ENCODE measurements around the gene FRMPD4.
"Not testable (repeated sequence)": the region's sequence is repeated elsewhere in the genome, so short reads cannot be mapped to it uniquely, and the experiment has no call there.

FRMPD4 gene

DNA sequence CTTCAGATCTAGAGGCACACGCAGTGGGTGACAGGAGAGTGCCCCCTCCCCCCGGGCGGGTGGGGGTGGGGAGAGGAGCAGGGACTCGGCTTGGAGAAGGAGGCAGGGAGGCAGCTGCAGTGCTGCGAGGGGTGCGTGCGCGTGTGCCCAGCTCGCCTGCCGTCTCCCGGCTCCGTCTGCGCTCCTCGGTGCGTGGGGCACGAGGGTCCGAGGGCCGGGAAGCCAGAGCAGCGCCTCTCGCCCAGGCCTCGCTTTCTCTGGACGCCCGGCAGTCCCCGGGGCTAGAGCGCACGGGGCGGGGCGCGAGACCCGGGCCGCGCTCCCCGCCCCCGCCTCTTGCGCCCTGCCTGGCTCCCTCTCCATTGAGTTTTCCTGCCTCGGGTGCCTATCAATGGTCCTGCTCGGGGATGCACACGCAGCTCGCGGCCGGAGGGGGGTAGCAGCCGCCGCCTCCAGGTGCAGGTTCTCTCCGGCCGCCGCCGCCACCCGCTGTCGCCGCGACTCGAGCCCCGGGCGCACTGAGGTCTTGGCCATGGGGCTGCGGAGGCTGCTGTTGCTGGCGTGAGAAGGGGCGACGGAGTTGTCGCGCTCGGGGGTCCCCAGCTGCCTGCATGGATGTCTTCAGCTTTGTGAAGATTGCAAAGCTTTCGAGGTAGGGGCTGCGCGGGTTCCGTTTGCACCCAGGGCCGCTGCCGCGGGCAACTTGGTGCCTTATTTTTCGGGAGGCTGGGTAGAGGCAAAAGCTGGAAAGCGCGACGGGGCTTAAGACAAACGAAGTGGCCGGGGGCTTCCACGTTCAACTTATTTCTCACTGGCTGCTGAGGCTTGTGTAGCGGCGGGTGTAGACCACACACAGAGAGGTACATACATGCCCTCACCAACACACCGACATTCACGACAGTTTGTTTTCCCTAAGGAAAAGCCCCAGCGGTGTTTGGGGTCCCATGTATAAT lies at the start of gene FRMPD4:
TSS of gene FRMPD4 (plus strand) at position 113 of the 953 bp plus-strand sequence. CDS start at position 612, 499 bp downstream.
- DNase-seq: peak; percentile 76

DNA sequence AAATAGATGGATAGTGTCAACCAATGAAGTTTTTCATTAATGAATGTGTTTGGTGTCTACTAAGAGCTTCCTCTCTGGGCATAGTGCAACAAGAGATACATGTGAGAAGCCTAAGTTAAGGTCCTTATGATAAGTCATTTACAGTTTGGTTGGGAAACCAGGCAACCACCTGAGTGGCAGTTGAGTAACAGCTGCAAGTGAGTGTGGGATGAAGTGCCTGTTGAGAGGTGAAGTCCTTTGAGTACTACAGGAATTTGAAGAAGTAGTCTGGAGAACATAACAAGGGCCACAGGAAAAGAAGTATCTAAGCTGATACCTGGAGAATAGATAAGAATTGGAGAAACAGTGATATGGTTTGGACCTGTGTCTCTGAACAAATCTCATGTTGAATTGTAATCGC lies 48.5 kb upstream of the FRMPD4 start:
- no peak for DNase-seq

DNA sequence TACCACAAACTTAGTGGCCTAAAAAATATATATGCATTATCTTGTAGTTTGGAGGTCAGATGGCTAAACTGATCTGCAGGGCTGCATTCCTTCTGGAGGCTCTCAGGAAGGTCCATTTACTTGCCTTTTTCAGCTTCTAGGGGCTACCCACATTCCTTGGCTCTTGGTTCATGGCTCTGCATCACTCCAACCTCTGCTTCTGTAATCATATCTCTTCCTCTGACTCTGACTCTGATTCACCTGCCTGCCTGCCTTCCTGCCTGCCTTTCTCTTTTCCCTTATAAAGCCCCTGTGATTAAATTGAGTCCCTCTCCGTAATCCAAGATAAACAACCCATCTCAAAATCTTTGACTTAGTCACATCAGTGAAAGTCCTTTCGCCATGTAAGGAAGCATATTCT lies 25.0 kb upstream of the FRMPD4 start:
- no peak for DNase-seq

DNA sequence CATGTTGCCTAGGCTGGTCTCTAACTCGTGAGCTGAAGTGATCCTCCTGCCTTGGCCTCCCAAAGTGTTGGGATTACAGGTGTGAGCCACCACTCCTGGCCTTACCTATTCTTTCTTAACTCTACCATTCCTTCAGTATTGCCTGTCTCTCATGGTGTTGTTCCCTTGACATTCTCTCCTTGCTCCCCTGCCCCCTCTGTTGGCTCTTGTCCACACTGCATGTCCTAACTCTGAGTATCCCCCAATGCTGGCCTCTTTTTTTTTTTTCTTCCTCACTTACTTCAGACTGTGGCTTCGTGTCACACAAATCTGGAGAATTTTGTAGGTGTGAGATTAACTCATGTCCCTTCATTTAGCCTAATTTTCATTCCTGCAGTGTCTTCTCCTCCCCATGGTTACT lies 22.9 kb upstream of the FRMPD4 start:
- DNase-seq: no peak

DNA sequence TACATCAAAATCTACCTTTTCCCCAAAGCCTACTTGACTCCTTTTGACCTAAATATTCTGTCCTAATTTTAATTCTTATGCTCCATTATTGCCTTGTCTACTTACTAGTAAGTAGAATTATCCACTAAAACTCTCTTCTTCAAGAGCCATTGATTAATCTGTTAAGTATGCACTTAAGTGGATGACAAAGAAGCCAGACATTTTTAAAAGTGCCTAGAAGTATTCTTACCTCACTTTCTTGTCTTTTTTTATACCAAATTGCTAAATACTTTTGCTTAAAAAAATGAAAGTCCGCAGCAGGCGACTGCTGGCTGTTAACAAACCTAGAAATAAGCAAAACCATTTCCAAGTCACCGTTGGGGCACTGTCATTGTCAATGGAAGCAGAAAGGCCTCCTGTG lies 20.1 kb upstream of the FRMPD4 start:
- no peak for DNase-seq

DNA sequence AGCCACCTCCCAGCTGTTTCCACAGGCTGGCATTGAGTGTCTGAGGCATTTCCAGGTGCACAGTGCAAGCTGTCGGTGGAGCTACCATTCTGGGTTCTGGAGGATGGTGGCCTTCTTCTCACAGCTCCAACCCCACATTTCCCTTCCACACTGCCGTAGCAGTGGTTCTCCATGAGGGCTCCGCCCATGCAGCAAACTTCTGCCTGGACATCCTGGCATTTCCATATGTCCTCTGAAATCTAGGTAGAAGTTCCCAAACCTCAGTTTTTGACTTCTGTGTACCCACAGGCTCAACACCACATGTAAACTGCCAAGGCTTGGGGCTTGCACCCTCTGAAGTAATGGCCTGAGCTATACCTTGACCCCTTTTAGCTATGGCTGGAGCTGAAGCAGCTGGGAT lies 10.3 kb upstream of the FRMPD4 start:
- no peak for DNase-seq

DNA sequence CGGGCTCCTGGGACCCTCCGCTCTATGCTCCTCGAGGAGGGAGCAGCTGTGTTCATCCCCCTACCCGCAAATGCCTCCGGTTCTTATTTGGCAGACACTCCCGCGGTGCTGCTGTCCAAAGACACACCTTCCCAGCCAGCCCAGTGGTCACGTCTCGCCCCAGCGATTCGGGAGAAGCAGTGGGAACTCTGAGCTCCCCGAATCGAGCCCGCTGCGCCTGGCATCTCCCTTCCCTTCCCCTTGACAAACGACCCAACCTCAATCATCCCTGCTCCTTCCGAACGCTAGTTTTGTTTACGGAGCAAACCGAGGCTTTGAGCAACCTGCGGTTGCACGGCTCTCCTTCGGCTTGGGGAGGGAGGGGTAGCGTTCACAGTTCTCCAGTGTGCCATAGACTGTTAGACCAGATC lies 317 bp upstream of the FRMPD4 start:
- DNase-seq: no peak

DNA sequence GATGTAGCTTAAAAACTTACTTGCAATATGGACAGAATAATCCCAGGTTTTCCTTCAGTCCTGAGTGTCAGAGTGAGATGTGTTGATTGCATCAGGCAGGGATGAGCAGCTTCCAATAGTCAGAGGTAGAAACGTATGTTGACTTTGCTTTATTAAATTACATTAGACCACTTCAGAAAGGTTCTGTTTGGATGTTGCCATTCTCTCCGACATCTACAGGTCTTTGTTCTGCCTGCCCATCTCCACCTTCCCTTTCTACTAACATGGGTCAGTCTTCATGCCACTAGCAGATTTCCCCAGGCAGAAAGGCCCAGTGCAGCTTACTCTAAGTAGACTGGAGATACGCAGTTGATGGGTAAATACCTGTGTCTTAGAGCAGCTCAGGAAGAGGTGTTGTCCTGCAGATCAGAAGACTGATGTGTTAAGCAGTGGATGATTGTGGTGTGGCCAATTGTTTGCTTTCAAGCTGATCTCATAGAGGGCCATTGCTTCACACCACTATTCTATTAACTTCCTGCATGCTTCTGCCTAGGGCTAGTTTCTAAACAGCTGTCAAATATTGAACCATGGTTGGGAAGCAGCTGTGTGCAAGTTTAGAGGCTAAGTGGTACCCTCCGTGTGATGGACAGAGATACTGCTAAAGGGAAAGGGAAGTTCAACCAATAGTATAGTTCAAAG lies 1.8 kb downstream of the FRMPD4 start:
- DNase-seq: no peak

DNA sequence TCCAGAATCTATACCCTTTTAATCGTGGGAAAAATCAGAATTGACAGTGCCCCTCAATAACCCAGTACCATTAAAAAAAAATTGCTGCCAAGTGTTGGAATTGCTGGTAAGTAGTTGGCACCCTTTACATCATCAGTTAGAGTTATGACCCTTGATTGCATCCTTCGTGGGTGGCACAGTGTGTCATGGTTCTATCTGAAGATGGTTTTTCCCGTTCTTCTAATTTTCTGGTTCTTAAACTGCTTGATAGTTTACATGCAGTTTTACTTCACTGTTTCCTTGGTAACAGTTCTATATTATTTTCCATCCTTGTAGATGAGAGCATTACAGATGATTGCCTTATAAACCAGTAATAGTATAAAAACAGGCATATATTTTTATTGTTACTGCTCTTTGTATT lies 3.2 kb downstream of the FRMPD4 start:
- no peak for DNase-seq

DNA sequence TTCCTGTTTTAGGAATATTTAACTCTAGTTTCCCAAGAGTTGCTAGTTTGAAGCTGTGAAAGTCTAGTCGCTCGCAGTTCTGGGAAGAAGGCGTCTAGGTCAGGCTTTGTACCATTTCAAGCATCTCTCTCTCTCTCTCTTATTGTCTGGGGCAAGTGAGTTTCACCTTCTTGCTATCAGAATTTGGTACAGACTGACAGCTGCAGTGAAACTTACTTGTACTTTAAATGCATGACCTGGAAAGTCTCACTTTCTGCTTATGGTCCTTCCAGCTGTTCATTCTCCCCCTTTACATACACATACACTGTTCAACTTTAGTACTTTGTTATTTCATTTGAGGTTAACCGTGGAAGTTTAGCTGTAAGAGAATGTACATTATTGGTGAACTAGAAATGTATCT lies 4.4 kb downstream of the FRMPD4 start:
- no peak for DNase-seq

DNA sequence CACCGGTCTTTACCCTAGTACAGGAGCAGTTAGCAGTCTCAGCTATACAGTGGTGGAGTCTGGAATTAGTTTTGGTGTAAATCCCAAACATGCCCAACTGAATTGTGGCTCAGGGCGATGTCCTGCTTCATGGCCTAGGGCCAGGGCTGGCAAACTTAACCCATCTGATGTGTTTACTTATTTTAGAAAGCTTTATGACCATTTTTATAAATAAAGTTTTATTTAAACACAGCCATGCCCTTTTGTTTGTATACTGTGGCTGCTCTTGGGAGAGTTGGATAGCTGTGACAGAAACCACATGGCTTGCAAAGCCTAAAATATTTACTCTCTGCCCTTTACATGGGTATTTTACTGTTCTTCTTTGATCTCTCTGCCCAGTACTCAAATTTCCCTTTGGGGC lies 7.1 kb downstream of the FRMPD4 start:
- no peak for DNase-seq

DNA sequence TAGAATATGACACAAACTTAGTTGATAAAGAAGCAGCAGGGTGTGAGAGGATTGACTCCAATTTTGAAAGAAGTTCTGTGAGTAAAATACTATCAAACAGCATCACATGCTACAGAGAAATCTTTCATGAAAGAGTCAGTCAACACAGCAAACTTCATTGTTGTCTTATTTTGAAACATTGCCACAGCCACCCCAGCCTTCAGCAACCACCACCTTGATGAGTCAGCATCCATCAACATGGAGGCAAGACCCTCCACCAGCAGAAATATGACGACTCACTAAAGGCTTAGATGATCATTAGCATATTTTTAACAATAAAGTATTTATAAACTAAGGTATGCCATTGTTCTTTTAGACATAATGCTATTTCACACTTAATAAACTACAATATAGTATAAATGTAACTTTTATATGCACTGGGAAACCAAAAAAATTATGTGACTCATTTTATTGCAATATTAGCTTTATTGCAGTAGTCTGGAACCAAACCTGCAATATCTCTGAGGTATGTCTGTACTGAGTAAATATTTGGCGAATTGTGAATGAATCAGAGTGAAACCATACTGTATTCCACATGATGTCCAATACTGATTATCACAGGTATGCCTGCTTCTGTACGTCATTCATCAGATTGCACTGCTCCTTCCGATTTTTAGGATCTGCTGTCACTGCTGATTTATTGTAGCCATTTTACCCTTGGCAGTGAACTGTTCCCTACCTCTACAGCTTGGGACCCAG lies 11.6 kb downstream of the FRMPD4 start:
- no peak for DNase-seq

DNA sequence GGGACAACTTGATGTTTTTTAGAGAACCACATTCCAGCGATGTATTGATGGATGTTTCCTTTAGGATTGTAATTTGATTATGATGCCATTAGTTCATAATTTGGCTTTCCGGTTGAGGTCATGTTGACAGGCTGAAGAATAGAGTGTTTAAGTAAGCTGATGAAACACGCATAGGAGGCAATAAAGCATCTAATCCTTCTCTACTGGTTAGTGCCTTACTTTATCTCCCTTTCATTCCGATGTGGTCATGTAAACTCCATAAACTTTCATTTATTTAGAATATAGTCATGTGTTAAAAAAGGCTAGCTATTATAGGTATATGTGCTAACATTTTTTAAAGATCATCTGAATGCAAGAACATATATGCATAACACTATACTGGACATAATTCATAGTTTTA lies 15.0 kb downstream of the FRMPD4 start:
- no peak for DNase-seq

DNA sequence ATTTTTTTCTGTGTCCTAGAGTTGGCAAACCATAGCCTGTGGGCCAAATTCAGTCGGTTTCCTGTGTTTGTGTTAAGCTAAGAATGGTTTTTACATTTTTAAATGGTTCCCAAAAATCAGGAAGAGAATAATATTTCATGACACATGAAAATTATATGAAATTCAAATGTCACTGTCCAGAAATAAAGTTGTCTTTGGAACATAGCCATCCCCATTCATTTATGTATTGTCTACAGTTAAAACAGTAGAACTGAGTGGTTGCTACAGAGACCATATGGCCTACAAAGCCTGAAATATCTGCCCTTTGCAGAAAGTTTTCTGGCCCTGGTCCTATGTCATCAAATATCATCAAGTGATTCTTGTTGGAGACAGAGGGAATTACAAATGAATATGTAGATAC lies 15.5 kb downstream of the FRMPD4 start:
- DNase-seq: no peak

DNA sequence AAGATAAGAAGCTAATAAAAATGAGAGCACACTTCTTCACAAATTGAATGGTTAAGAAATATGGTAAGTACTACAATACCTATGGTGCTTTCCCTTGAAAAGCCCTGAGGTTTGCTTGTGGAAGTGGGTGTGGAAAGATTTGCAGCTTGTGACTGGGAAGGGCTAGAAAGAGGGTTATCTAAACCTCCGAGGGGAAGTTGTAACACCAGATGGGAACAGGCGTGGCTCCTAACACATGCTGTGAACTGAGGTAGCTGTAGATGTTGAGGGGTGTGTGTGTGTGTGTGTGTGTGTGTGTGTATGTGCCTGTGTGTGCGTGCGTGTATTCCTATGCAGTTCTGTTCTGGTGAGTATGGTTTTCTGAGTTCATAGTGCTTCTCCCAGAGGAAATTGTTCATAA lies 21.5 kb downstream of the FRMPD4 start:
- no peak for DNase-seq

DNA sequence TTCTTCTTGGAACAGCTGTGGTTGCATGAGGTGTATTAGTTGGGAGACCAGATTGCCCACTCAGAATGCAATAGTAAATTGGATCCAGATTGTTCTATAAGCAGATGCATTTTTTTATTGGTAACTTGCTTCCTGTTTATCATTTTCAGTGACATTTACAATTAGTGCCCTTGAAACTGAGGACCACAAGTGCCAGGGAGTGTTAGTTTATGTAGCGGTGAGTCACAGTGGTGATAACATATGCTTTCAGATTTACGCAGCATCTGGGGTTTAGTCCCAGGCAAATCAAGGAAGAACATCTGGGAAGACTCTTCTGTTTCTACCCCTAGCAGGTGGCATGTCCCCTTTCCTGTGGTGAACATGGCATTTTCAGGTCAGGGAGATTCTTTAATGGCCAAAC lies 24.1 kb downstream of the FRMPD4 start:
- DNase-seq: no peak

DNA sequence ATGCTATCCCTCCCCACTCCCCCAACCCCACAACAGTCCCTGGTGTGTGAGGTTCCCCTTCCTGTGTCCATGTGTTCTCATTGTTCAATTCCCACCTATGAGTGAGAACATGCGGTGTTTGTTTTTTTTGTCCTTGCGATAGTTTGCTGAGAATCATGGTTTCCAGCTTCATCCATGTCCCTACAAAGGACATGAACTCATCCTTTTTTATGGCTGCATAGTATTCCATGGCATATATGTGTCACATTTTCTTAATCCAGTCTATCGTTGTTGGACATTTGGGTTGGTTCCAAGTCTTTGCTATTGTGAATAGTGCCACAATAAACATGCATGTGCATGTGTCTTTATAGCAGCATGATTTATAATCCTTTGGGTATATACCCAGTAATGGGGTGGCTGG lies 25.9 kb downstream of the FRMPD4 start:
- not testable (repeated sequence) for DNase-seq

DNA sequence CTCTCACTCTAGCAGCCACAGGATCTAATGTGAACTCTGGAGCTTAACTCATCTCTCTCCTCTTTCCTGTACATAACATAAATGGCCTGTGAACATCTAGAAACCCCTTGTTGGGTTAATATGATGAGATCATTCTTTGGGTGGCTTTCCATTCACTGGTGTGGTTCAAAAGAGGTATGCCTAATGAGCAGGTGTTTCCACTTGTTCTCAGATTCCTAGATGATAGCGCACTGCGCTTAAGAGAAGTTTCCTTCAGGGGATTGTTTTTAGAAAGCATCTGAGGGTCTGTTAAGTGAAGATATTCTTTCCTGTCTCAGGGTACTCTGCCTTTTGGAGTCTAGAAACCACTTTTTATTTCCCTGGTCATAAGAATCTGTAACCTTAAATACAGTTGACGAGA lies 32.5 kb downstream of the FRMPD4 start:
- no peak for DNase-seq

DNA sequence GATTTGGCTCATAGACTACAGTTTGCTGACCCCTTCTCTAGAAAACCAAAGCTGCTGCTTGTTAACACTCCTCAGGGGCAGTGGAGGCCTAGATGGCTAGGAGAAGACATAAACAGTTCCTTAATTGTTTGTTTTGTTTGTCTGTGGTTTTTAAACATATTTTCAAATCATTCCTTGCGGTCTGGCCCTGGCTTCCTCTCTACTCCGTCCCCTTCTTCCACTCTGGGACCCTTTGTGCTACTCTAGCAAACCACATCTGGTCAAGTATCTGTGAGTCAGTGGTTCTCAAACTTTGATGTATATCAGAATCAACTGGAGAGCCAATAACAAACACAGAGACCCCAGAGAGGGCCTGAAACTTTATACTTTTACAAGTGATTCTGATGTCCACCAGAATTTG lies 36.1 kb downstream of the FRMPD4 start:
- no peak for DNase-seq

DNA sequence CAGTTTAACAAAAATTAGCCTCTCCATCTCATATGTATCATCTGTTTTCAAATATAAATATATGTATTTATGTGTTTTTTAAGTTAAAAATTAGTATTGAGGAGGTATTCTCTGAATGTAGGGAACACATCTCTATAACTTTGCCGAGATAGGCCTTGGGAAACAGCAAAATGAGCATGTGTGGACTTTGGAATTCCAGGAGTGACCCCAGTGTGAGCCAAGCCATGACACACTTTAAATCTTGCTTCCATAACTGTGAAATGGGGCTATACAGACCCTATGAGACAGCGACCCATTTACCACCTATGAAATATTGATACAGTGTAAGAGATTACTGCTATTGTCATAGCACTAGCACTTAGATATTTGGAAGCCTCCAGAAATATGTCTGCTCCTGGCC lies 58.8 kb downstream of the FRMPD4 start:
- no peak for DNase-seq

DNA sequence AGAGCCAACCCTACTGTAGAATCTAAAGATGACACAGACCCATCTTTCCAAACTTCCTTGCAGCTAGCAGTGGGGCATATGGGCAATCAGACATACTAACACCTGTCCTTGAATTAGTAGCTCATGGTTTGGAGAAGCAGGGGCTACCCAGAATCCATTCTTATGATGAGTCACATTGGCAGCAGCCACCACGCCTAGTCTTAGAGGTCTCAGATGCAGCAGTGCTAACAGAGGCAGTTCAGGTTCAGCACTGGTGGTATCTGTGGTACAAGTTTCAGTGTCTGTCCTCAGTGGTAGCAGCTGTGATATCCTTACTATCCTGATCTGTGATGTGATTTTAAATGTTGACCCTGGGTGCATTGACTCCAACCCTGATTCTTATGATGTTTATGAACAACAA lies 68.1 kb downstream of the FRMPD4 start:
- no peak for DNase-seq

DNA sequence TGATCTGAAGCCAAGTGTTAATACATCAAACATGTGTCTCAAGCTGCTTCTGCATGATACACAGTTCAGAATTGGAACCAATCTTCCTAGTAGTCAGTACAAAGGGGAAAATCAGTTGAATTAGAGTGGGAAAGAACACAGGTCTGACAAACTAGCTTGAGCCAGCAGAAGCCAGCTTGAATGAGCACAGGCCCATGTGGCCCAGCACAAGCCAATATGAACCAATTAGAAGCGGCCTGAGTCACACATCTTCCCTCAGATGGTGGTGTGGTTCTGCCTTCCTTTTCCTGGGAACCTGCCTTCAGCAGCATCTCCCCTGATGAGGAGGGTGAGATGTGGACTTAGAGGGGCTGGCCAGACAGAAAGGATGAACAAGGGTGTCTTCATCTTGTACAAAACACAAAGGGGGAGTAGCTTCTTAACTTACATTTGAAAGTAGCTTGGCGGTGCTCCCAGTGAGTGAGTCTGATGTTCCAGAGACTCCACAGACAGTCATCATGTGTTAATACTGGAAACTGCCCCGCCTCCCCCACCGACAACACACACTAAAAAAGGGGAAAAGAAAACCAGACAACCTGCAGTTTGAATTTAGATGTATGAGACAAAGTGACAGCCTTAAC lies 72.0 kb downstream of the FRMPD4 start:
- no peak for DNase-seq

DNA sequence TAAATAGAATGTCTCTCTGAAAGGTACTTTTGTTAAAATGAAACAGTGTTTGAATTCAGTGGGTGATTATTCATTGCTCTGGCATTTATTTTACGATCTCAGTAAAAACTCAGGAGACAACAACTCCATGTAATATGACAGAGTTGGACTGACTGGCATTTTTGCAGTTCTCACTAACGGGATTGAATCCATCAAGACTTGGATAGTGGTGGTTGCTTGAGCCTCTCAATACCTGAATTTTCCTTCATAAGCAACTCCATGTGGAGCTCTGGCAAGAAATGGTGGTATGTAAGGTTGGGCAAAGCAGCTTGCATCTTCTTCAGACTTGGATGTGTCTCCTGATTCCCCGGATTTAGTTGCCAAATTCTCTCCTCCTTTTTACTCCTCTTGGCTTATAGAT lies 72.7 kb downstream of the FRMPD4 start:
- no peak for DNase-seq
